Frontal cortex (tissue), 4 donors: ENCODE data around the gene ROBO1. TPM values are rescaled to one million over a fixed set of nuclear protein-coding genes. Genes with fewer than 3 reads are reported as not detected.
"Not testable (repeated sequence)": the region's sequence is repeated elsewhere in the genome, so short reads cannot be mapped to it uniquely, and the experiment has no call there.

Experiments
- DNase-seq, 2 donors: peaks; one replicate each; pipeline ENCODE4 v3.0.0; 2012; ENCODE audit warnings: low spot score in 2 of 2
- FAIRE-seq: peaks from 2 replicates; lab custom pipeline; 2012; peaks lifted over from hg19 to GRCh38; lab: Jason Lieb, UNC
- total RNA-seq: library from RNA; depleted of rRNA; stranded (reverse); fragments of >200 nt; gene quantifications from one replicate; pipeline ENCODE4 v1.2.3, GENCODE V29; 2014
- donor health status: control.
- donor health status: control.
- donor health status: control.

ROBO1 gene
- total RNA-seq, 1 donor from 2014 or later: 296 TPM

DNA sequence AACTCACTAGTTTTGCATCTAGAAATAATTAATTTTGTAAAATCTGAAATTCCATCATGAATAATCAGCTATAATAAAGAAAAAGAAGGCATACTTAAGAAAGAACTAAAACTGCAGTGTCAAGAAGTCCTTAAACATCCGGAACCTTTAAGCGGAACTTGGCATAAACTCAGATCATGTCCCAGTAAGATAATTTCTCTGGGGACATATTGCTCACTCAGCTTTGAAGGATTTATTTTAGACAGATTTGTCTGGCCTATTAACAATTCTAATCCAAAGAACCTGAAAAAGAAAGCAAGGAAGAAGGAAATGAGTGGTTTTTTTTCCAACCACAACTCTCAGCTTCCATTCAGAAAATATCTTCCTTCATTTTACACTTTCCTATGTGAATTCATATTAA is 850.3 kb downstream of the ROBO1 start:
- no peak for FAIRE-seq

DNA sequence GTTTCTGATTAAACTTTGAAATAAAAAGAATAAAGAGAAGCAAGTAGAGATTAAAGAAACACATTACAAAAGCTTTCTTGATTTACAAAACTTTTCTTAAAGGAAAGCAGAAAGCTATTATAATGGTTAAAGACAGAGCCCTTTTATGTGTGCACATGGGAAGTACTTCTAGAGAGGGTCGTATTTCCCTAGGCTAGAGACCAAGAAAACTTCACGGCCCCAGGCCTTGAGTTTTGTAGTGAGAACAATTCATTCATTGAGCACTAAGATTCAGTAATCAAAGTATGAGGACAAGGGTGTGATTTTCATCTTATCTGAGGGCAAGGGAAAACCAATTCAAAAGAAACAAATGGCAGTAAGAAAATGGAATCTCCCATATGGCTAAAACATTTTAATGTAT is 854.1 kb downstream of the ROBO1 start:
- FAIRE-seq (no peak), DNase-seq (no peak)

More for the DNA sequence above, 850.3 kb downstream of the ROBO1 start:
- no peak for DNase-seq

DNA sequence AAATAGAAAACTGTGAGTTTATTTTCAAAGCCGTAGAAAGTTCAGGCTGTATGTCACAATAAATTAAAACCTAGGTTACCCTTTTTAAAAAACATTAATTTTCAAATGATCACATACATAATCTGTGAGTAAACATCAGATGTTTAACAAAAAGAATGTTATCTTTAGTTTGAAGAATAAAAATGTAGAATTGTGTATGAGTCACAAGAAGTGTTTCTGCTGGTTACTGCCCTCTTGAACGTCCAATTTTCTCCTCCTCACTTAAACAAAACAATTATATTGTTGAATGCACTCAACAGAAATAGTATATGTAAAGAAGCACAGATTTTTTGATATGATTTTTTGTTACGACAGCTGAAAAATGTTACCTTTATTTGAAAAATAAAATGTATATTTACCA is 855.1 kb downstream of the ROBO1 start:
- DNase-seq (no peak), FAIRE-seq (no peak)

DNA sequence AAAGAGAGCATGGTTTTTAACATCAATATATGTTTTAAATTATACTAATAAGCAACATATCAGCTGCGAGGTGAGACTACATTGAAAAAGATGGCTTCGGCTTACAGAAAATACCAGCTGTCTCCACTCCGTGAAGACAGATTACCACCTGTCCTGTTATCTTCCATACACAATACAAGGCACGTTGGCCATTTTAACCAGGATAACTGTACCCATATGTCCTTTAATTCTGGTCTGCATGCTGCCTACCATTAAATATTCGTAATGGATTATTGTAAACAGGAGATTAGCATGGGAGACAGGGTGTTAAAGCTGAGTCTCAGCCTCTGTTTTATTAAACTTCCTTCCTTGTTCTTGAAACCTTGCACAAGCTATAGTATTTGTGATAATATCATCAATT is 855.5 kb downstream of the ROBO1 start:
- FAIRE-seq: no peak

DNA sequence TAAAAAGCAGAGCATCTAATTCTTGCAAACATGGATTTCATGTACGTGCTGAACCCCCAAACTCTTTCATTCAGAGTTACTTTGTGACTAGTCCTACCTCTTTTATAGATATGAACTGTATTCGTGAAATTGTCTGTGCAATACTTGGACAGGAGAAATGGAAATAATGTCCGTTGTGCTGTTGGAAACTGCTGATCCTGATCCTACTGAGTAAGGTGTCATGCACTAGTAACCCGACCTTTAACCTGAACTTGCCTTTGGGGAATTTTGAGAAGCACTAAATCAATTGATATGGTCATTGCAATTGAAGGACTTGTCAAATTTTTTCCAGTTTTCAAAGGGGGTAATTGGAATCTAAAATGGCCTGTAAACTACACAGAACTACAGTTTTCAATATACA is 856.4 kb downstream of the ROBO1 start:
- FAIRE-seq (no peak), DNase-seq (no peak)

More for the DNA sequence above, 855.5 kb downstream of the ROBO1 start:
- no peak for DNase-seq

DNA sequence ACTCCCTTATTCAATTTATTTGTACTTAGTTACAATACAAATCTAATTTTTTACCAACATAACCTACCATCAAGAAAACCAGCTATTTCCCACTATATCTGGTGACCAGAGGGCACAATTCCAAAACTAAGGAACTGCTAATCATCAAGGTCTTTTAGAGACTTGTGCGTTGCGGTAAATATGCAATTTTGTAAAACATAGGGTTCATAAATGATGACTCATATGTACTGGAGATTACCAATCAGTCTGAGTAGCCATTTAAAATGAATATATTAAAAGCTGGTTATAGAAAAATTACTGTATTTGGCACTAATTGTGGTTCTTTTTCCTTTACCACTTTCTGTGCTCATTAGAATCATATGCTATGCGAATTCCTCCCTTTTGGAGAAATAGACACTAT is 859.6 kb downstream of the ROBO1 start:
- DNase-seq (no peak), FAIRE-seq (no peak)

DNA sequence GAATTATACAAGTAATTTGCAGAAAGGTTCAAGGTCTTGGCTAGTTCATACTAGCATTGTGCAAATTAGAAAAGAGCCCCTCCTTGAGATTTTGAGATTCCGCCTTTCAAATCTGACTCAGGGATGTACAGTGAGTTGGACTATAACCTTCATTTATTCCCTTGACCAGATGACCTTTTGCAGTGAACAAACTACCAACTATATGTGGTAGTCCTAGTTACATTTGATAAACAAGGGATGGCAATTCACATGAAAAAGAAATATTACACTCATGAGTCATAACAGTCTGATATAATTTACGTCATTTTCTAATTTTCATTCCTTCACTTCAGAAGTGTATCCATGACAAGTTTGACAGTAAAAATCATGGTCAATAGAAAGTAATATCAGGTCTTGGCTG is 860.4 kb downstream of the ROBO1 start:
- FAIRE-seq: no peak
- no peak for DNase-seq

DNA sequence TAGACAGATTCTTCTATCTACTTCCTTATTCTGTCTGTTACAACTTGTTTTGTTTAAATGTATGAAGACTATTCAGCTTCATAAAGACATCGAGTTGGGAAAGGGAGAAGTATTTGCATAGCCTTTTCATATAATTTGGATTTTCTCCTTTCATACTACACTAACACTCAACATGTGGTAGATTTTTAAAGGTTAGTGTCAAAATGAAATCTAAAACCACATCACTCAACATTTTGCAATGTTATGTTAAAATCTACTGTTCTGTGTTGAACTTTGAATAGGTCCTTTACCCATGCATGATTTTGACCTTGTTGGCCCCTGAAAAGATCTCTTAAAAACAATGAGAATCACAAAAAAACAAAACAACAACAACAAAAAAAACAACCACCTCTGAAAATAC is 860.9 kb downstream of the ROBO1 start:
- FAIRE-seq: no peak
- DNase-seq: no peak

DNA sequence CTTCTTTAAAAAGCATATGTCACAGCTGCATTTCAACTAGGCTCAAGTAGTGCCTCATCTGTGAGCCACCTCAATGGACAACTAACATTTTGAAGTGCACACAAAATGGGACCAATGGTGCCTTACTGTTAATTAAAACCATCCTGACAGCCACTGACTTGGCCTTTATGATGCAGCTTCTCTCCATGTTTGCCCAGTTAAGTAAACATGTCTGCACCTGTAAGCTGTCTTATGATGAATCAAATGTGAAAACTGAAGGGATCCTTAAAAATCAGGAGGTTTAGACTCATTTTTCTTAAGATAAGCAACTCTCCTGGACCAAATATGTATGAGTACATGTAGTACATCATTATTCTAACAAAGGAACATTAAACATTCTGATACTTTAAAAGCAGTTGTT is 861.6 kb downstream of the ROBO1 start:
- FAIRE-seq (no peak), DNase-seq (no peak)

DNA sequence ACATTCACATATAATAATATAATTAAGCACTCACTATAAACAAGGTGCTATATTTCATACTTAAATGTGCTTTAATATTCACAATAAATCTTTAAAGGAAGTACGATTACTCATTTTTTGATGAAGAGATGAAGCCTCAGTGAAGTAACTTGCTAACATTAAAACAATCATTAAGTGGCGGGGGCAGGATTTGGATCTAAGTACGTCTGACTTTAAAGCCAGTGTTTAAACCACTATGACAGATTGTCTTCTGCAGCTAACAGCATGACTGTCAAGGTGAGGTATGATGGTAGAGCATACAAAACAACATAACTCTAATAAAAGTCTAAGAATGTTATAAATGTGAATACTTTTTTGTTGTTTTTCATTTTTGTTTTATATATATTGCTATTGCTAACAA is 862.1 kb downstream of the ROBO1 start:
- no peak for DNase-seq
- no peak for FAIRE-seq

DNA sequence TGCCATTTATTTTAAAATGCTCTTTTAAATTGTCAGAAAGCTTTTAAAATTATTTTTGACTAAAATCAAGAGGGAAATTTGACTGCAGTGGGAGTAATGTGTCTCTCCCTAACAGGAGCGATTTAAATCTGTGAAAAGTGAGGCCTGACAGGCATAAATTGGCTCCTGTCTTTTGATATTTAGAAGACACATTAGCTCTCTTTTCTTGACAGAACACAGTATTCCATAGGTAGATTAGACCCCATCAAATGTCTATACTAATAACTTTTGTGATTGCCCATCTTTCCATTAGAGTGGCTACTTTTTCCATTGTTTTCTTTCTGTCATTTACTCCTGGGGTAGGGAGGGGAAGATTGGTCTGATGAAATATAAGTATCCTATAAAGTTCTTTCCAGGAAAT is 866.3 kb downstream of the ROBO1 start:
- FAIRE-seq (no peak), DNase-seq (no peak)

DNA sequence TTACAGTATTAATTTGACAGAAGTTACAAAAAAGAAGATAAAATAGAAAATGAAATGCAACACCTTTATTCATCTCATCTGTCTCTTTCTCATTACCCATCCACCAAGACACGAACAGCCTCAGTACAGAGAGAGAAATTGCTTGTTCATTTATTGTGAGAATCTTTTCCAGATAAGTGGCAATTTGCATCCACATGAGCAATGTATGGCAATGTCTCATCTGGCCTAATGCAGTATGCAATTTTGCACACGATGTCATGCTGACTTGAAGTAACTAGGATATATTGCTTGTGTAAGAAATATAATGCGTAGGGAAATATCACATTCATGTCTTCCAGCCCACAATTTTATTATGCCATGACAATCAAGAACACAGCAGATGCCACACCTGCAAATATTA is 866.9 kb downstream of the ROBO1 start:
- DNase-seq (no peak), FAIRE-seq (no peak)

DNA sequence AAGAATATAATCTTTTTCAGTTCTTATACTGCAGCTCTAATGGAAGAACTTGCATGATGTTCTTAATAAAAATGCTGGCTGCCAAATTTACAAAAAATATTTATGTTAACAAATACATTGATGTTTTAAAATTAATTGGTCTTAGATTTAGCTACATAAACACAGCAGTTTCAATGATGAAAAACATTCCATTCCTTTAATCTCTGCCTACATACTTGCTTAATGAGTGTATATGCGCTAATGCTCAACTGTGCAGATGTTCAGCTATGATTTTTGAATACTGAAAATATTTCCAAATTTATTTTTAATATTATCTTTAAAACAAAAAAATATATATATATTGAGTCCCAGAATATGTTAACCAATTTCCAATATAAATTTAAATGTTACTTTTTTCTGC is 867.4 kb downstream of the ROBO1 start:
- DNase-seq (no peak), FAIRE-seq (peak; percentile 74)

DNA sequence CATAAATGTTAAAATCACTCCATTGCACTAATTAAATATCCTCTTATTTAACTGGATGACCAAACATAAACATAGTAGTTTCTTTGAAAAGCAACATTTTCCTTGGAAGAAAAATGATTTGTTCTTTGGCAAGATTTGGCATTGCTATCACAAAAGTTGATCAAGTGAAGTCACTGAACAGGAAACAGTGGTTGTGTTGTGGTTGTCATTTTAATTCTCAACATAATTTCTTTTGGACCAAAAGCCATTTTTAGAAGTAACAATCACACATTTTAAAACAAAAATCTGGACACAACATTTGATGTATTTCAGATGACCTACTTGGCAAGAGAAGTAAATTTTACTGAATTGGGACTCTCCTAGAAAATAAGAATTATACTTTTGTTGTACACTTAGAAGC is 872.3 kb downstream of the ROBO1 start:
- DNase-seq (no peak), FAIRE-seq (no peak)

DNA sequence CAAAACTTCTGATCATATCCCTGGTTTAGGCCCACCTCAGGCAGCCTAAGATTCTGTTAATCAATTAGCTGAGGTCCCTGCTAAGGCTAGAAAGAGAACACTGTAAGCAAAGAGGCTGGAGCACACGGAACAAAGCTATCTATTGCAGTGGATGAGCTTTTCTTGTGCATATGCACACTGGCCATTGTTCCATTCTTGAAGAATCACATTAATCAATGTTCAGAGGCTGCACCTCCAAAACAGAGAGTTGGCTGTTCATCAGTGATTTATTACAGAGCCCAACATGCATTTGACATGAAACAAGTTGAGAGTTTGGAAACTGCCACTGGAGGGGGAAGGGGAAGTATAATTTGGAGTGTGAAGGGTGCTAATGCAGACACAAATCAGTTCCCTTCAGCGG is 873.0 kb downstream of the ROBO1 start:
- DNase-seq: no peak
- no peak for FAIRE-seq

DNA sequence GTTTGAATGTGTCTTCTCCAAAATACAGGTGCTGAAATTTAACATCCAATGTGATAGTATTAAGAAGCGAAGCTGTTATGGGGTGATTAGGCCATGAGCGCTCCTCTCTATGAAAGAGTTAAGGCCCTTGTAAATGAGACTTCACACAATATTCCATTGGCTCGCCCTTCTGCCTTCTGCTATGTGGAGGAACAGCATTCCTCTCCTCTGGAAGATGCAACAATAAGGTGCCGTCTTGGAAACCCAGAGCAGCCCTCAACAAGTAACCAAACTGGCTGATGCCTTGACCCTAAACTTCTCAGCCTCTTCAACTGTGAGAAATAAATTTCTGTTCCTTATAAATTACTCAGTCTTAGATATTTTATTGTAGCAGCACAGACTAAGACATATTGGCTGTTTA is 874.6 kb downstream of the ROBO1 start:
- FAIRE-seq (no peak), DNase-seq (no peak)

DNA sequence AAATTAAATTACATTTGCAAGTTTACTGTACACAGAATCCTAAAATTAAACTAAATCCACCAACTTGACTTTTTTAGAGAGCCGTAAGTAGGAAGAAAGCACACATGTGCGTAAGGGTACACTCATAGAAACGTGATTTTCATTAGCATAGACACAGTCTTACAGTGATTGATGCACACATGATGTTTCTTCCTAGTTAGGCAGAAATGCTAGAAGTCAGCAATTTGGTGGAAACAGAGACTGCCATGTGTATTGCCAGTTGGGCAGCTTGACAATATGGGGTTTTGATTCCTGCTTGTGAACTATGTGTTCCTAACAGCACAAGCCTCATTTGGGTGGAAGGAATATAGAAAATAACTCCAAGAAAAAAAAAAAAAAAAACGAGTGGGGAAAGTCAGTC is 878.5 kb downstream of the ROBO1 start:
- FAIRE-seq: no peak
- no peak for DNase-seq

DNA sequence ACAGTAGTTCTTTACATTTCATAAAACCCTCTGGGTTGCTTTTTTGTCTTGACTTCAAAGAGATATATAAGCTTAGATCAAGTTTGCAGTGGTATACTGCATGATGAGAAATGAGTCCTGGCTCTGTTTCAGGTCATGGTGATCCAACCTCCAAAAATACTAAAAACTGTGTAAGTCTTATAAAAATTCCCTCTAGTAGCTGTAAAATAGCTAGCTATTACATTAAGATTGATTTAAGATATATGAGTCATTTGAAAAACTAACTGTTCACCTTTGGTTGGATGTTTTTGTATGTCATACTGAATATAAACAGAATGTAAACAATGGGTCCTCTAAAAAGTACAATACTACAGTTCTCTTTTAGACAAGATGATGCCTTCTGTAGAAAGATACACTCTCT is 879.2 kb downstream of the ROBO1 start:
- DNase-seq (no peak), FAIRE-seq (no peak)

DNA sequence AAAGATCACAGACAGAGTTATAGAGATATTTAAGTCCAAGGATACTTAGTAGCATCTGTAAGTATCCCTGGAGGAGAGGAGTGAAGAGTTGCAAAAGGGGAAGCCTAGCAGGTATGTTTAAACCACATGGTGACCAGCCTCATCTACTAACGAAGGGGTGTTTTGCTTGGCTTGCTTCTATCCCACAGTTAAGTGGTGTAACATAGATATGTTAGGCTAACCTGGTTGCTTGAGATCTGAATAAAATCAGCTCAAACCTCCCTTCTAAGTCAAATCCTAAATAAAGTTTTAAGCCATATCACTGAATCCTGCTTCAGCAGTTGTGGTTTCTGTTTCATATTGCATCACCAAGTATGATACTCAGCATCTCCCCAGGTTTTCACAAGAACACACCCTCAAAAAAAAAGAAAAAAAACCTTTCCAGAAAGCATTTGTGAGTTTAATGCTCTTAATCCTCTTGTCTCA is 880.2 kb downstream of the ROBO1 start:
- FAIRE-seq: no peak
- no peak for DNase-seq

DNA sequence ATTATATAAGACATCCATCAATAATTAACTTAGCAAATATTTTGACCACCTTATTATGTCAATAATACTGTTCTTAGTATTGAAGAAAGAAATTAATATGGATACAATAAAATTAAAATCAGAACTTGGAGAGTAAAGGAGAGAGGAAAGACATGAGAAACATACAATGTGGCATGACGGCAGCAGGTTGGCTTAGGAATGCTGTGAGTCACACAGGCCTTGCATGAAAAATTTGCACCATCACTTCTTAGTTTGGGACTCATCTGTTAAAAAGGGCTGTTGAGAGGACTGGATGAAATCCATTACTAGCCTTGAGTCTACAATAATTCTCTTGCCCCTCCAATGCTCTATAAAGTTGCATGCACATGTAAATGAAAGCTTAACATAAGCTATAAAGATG is 880.8 kb downstream of the ROBO1 start:
- no peak for DNase-seq
- no peak for FAIRE-seq

DNA sequence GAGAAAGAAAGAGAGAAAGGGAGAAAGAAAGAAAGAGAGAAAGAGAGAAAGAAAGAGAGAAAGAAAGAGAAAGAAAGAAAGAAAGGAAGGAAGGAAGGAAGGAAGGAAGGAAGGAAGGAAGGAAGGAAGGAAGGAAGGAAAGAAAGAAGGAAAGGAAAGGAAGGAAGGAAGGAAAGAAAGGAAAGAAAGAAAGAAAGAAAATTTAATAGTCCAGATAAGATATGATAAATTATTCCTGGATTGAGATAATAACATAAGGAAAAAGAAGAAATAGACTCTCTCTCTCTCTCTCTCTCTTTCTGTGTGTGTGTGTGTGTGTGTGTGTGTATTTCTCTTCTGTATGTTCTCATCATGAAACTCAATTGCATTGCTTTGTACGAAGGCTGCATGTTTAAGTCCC is 883.2 kb downstream of the ROBO1 start:
- DNase-seq, FAIRE-seq: not testable (repeated sequence)

DNA sequence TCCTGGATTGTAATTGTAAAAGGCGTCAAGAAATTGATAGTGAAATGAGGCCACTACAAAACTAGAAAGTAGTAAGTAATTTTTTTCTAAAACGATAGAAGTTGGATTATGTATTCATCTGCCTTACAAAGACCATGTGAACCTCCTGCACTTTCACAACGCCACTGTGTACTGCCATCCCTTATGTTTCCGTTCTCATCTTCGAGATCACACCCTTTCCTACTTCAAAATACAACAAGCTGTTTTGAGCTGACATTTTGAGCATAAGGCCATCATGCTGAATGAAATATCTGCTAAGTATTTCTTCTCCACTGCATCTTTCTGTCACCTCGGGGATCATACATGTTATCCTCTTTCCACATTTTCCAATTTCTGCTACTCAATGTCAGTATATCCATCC is 885.5 kb downstream of the ROBO1 start:
- FAIRE-seq (no peak), DNase-seq (no peak)

DNA sequence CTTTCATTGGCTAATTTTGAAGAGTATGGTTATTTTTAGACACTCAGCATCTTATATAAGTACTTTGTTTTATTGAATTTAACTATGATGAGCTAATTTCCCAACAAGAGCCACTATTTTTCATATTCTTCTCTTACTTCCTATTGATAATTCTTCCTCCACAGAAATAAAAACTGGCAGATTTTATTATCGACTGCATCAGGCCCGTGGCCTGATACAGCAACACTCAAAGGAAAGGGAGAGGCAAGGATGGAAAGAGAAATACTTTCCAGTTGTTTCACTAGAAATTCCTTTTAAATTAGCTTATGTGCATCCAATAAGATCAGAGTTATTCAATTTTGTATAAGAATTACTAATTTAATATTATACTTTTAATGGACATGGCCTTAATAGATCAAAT is 886.3 kb downstream of the ROBO1 start:
- DNase-seq (no peak), FAIRE-seq (no peak)
